Lower leg skin (tissue), 3 donors: ENCODE results near the gene FAM153A.
"Not testable (repeated sequence)": the region's sequence is repeated elsewhere in the genome, so short reads cannot be mapped to it uniquely, and the experiment has no call there.

Experiments used
- CTCF ChIP-seq, 3 donors: fragments of 450-650 bp; IDR thresholded peaks; one replicate each; pipeline ENCODE4 v1.5.1; 2016; ENCODE audit warnings: antibody characterized with exemption in 3 of 3, mild to moderate bottlenecking in 3 of 3, moderate library complexity in 2 of 3
- POLR2A ChIP-seq, 2 donors: fragments of 450-650 bp; IDR thresholded peaks; one replicate each; pipeline ENCODE4 v1.6.1; 2016 to 2017; ENCODE audit warnings: antibody characterized with exemption in 2 of 2, mild to moderate bottlenecking in 1 of 2, moderate library complexity in 1 of 2

GRCh38 chr5:177695356-177695930 lies 87.3 kb downstream of the FAM153A start:
- not testable (repeated sequence) for TF ChIP-seq CTCF, POLR2A (IDR thresholded peaks at IDR 0.05)
